Measurements from ENCODE around the gene RGL1. TPM values are rescaled to one million over a fixed set of nuclear protein-coding genes. Genes with fewer than 3 reads are reported as not detected.

RGL1 gene
- total RNA-seq, 1 donor = 24.6 TPM

DNA sequence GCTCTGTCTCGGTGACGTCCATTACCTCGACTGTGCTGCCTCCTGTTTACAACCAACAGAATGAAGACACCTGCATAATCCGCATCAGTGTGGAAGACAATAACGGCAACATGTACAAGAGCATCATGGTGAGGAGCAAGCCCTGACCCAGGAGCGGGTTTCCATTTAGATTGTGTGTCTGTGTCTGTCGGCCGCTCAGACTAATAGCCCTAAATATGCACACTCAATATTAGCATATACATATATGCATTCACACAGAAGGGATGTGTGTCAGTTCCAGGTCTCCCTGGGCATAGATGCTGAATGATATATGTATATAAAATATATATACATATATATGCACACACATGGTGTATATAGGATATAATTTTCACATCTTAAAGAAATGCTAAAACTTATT is 111.7 kb downstream of the RGL1 start:
- no peak overlapping the region for H2AFZ ChIP-seq (ENCODE audit: low read length)
- H3K79me2 ChIP-seq (ENCODE audit: insufficient read depth, low read length) = no peaks in the 10 kb centered on the region
- peaks cover 10% of the 10 kb centered on the region for H3K36me3 ChIP-seq (ENCODE audit: insufficient read depth, low read length)
- H3K4me1 ChIP-seq (ENCODE audit: insufficient read depth, low read length) = peaks cover 32% of the 10 kb centered on the region
- H4K20me1 ChIP-seq (ENCODE audit: insufficient read depth, low read length) = no peaks in the 10 kb centered on the region
- peak overlapping the region; percentile 3 for H3K27ac ChIP-seq (ENCODE audit: low read depth, low read length)
- H3K4me2 ChIP-seq (ENCODE audit: insufficient read depth, low read length) = no peak overlapping the region
- H3K4me3 ChIP-seq (ENCODE audit: insufficient read depth, low read length) = no peak overlapping the region
- H3K9me3 ChIP-seq (ENCODE audit: low read depth, low read length) = no peaks in the 10 kb centered on the region
- TF ChIP-seq, protein P1, sequence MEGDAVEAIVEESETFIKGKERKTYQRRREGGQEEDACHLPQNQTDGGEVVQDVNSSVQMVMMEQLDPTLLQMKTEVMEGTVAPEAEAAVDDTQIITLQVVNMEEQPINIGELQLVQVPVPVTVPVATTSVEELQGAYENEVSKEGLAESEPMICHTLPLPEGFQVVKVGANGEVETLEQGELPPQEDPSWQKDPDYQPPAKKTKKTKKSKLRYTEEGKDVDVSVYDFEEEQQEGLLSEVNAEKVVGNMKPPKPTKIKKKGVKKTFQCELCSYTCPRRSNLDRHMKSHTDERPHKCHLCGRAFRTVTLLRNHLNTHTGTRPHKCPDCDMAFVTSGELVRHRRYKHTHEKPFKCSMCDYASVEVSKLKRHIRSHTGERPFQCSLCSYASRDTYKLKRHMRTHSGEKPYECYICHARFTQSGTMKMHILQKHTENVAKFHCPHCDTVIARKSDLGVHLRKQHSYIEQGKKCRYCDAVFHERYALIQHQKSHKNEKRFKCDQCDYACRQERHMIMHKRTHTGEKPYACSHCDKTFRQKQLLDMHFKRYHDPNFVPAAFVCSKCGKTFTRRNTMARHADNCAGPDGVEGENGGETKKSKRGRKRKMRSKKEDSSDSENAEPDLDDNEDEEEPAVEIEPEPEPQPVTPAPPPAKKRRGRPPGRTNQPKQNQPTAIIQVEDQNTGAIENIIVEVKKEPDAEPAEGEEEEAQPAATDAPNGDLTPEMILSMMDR (IDR thresholded peaks at IDR 0.05; ENCODE audit: extremely low read depth, low read depth, low read length) = no peak
- H3K27me3 ChIP-seq (ENCODE audit: insufficient read depth, low read length) = no peaks in the 10 kb centered on the region
- no peak for DNase-seq (ENCODE audit: insufficient read length, low spot score, missing footprints)

DNA sequence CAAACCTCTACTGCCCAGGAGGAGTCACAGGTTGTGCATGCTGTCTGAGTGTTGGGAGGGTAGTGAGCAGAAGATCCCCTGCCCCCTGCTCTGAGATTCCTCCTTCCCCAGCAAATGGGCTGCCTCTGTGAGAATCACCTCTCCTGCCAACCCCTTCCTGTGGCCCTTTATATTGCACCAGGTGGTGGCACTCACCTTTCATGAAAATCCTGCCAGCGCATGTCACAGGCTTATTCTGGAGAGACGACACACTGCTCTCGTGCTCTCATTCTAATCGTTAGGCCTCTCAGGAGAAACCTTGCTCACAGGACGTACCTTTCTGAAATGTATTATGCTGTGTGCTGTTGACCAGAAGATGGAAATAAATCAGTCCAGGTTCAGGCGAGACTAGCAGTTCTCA is 113.7 kb downstream of the RGL1 start:
- Histone ChIP-seq H3K9me3 (ENCODE audit: low read depth, low read length) (no peaks in the 10 kb centered on the region), H3K27me3 (ENCODE audit: insufficient read depth, low read length) (no peaks in the 10 kb centered on the region), H4K20me1 (ENCODE audit: insufficient read depth, low read length) (no peaks in the 10 kb centered on the region), H3K79me2 (ENCODE audit: insufficient read depth, low read length) (no peaks in the 10 kb centered on the region), H3K4me2 (ENCODE audit: insufficient read depth, low read length) (no peak overlapping the region), H3K4me3 (ENCODE audit: insufficient read depth, low read length) (no peak overlapping the region), H2AFZ (ENCODE audit: low read length) (no peak overlapping the region), H3K36me3 (ENCODE audit: insufficient read depth, low read length) (peaks cover 7% of the 10 kb centered on the region), H3K27ac (ENCODE audit: low read depth, low read length) (no peak overlapping the region), H3K4me1 (ENCODE audit: insufficient read depth, low read length) (peaks cover 28% of the 10 kb centered on the region)
- TF ChIP-seq, protein P1 (IDR thresholded peaks at IDR 0.05; ENCODE audit: extremely low read depth, low read depth, low read length) = no peak
- DNase-seq (ENCODE audit: insufficient read length, low spot score, missing footprints) = no peak

DNA sequence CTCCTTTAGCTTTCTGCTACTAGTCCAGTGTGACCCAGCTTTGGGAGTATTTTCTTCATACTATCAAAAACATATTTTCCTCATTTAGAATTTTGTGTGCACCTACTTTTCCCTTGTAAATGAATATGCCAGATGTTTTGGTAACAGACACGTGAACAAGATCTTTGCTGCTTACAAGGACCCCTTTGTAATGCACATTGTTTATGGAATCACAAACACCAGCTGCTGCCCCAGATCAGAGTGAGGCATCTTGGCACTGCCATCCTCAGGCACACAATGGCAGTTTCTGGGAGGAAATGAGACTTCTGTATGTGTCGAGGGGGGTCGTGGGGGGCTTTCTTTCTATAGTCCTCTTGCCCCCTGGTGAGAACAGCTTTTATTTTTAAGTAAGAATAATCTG is 115.7 kb downstream of the RGL1 start:
- Histone ChIP-seq H3K36me3 (ENCODE audit: insufficient read depth, low read length) (peaks cover 11% of the 10 kb centered on the region), H3K4me3 (ENCODE audit: insufficient read depth, low read length) (no peak overlapping the region), H3K4me1 (ENCODE audit: insufficient read depth, low read length) (peaks cover 7% of the 10 kb centered on the region), H3K27ac (ENCODE audit: low read depth, low read length) (no peak overlapping the region), H3K9me3 (ENCODE audit: low read depth, low read length) (no peaks in the 10 kb centered on the region), H4K20me1 (ENCODE audit: insufficient read depth, low read length) (no peaks in the 10 kb centered on the region), H3K4me2 (ENCODE audit: insufficient read depth, low read length) (no peak overlapping the region), H2AFZ (ENCODE audit: low read length) (no peak overlapping the region), H3K79me2 (ENCODE audit: insufficient read depth, low read length) (no peaks in the 10 kb centered on the region), H3K27me3 (ENCODE audit: insufficient read depth, low read length) (no peaks in the 10 kb centered on the region)
- TF ChIP-seq, protein P1 (IDR thresholded peaks at IDR 0.05; ENCODE audit: extremely low read depth, low read depth, low read length) = no peak
- DNase-seq (ENCODE audit: insufficient read length, low spot score, missing footprints) = no peak

DNA sequence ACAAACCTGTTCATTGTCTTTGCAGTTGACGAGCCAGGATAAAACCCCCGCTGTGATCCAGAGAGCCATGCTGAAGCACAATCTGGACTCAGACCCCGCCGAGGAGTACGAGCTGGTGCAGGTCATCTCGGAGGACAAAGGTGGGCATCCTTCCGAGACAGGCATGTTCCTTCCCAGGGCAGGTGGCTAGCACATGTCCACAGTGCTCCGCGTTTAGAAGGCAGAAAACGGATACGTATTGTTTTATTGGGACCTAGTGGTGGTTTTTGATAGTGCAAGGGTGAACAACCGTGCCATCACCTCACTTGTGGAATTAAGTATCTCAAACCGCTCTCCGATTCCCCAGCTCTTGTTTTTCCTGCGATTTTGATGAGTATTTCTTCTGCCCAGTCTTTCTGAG is 117.3 kb downstream of the RGL1 start:
- no peak overlapping the region for H3K4me3 ChIP-seq (ENCODE audit: insufficient read depth, low read length)
- no peaks in the 10 kb centered on the region for H3K79me2 ChIP-seq (ENCODE audit: insufficient read depth, low read length)
- H3K27ac ChIP-seq (ENCODE audit: low read depth, low read length) = no peak overlapping the region
- no peak overlapping the region for H2AFZ ChIP-seq (ENCODE audit: low read length)
- DNase-seq (ENCODE audit: insufficient read length, low spot score, missing footprints) = no peak
- no peaks in the 10 kb centered on the region for H3K9me3 ChIP-seq (ENCODE audit: low read depth, low read length)
- no peaks in the 10 kb centered on the region for H3K27me3 ChIP-seq (ENCODE audit: insufficient read depth, low read length)
- peaks cover 11% of the 10 kb centered on the region for H3K36me3 ChIP-seq (ENCODE audit: insufficient read depth, low read length)
- no peak overlapping the region for H3K4me2 ChIP-seq (ENCODE audit: insufficient read depth, low read length)
- TF ChIP-seq, protein P1 (IDR thresholded peaks at IDR 0.05; ENCODE audit: extremely low read depth, low read depth, low read length) = peak; percentile 20
- H3K4me1 ChIP-seq (ENCODE audit: insufficient read depth, low read length) = peaks cover 6% of the 10 kb centered on the region
- H4K20me1 ChIP-seq (ENCODE audit: insufficient read depth, low read length) = no peaks in the 10 kb centered on the region
